Ishikawa (cell line): Measurements from ENCODE around the gene SERPINE3.

Experiments used
- CEBPB ChIP-seq: IDR thresholded peaks from 2 replicates; pipeline ENCODE4 v1.6.1; 2012
- CREB1 ChIP-seq: IDR thresholded peaks from 2 replicates; pipeline ENCODE4 v1.6.1; 2012; ENCODE audit warnings: low read depth
- EGR1 ChIP-seq: IDR thresholded peaks from 2 replicates; pipeline ENCODE4 v1.6.1; 2012
- FOXM1 ChIP-seq: IDR thresholded peaks from 2 replicates; pipeline ENCODE4 v1.6.1; 2012; ENCODE audit warnings: low read depth, borderline replicate concordance
- MAX ChIP-seq: IDR thresholded peaks from 2 replicates; pipeline ENCODE4 v1.6.1; 2012
- NFIC ChIP-seq: IDR thresholded peaks from 2 replicates; pipeline ENCODE4 v1.6.1; 2012
- RAD21 ChIP-seq: IDR thresholded peaks from 2 replicates; pipeline ENCODE4 v1.6.1; 2012; ENCODE audit warnings: low read depth
- REST ChIP-seq: IDR thresholded peaks from 2 replicates; pipeline ENCODE4 v1.6.1; 2012; ENCODE audit warnings: low read depth, mild to moderate bottlenecking
- TAF1 ChIP-seq: IDR thresholded peaks from 2 replicates; pipeline ENCODE4 v1.6.1; 2012; ENCODE audit warnings: low read depth, mild to moderate bottlenecking
- TCF12 ChIP-seq: IDR thresholded peaks from 2 replicates; pipeline ENCODE4 v1.6.1; 2012; ENCODE audit warnings: low read depth
- TEAD4 ChIP-seq: IDR thresholded peaks from 2 replicates; pipeline ENCODE4 v1.6.1; 2012
- USF1 ChIP-seq: IDR thresholded peaks from 2 replicates; pipeline ENCODE4 v1.6.1; 2012
- YY1 ChIP-seq: IDR thresholded peaks from 2 replicates; pipeline ENCODE4 v1.6.1; 2012; ENCODE audit warnings: low read depth
- ZBTB7A ChIP-seq: IDR thresholded peaks from 2 replicates; pipeline ENCODE4 v1.6.1; 2012; ENCODE audit warnings: low read depth

The SERPINE3 gene

GRCh38 chr13:51339952-51340732 is 651 bp downstream of the SERPINE3 start:
- no peak for TF ChIP-seq CREB1
- TF ChIP-seq REST = no peak
- no peak for TF ChIP-seq RAD21
- no peak for TF ChIP-seq EGR1
- TF ChIP-seq YY1 = no peak
- TF ChIP-seq FOXM1 = no peak
- no peak for TF ChIP-seq ZBTB7A
- TF ChIP-seq TAF1 = no peak
- TF ChIP-seq USF1 = no peak
- no peak for TF ChIP-seq TCF12
- no peak for TF ChIP-seq TEAD4
- TF ChIP-seq CEBPB = no peak

- no peak for TF ChIP-seq YY1
- TF ChIP-seq TAF1 = no peak
- no peak for TF ChIP-seq REST
- no peak for TF ChIP-seq MAX
- no peak for TF ChIP-seq TCF12
- no peak for TF ChIP-seq CREB1
- no peak for TF ChIP-seq EGR1
Observed at GRCh38 chr13:51341232-51341631, 1.7 kb downstream of the SERPINE3 start.

GRCh38 chr13:51341791-51342190 is 2.3 kb downstream of the SERPINE3 start:
- TF ChIP-seq EGR1 (no peak), TAF1 (no peak), TCF12 (no peak), MAX (no peak), NFIC (no peak), YY1 (no peak), ZBTB7A (no peak), RAD21 (no peak)

DNA sequence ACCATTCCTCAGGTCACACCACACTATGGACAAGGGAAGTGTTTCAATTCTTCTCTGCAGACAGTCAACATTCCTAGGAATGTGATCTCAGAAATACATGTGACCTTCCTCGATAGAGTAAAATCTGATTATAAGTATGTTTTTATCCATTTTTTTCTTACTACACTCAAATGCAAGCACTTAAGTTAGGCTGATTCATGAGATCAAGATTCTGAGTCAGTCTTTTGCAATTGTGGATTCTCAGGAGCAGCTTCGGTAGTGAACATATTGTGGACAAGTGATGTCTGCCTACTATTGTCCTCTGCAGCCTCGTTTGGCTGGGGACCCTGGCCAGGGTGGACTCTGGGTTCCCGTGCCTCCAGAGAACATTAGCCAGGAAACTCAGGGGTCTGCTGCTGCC is 3.2 kb downstream of the SERPINE3 start:
- no peak for TF ChIP-seq USF1
- TF ChIP-seq TAF1 = no peak
- TF ChIP-seq TCF12 = no peak
- TF ChIP-seq MAX = no peak
- no peak for TF ChIP-seq ZBTB7A
- no peak for TF ChIP-seq TEAD4
- TF ChIP-seq CREB1 = no peak
- TF ChIP-seq EGR1 = no peak
- no peak for TF ChIP-seq REST
- no peak for TF ChIP-seq RAD21
- no peak for TF ChIP-seq CEBPB
